Stimulated activated CD4-positive, alpha-beta T cell treated with anti-CD3 and anti-CD28 coated beads, Interleukin-1b, Interleukin-23, amount 100 ng/mL, for 4 hours (primary cell): ENCODE measurements around the gene LRMDA.

ENCODE experiments used
- DNase-seq, 2 donors: peaks; one replicate each; pipeline ENCODE4 v3.0.0-alpha.2; 2020; ENCODE audit warnings: low read depth in 2 of 2

LRMDA gene

DNA sequence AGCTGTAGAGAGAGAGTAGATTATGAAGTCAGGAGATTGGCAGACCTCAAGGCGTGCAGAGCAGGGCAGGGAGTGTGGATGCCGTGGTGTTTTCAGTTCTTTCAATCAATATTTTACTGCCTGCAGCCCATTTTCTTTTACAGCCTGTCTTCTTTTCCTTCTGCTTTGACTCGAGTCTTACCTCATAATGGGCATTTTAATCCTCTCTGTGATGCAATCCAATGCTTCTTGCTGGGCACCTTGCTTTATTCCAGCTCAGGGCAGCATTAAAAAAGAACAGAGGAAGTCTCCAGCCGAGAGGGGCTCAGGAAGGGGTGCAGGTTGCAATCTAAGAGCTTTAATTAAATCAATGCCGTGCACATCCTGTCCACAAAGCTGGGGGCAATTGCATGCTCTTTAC lies 839.0 kb downstream of the LRMDA start:
- no peak for DNase-seq

DNA sequence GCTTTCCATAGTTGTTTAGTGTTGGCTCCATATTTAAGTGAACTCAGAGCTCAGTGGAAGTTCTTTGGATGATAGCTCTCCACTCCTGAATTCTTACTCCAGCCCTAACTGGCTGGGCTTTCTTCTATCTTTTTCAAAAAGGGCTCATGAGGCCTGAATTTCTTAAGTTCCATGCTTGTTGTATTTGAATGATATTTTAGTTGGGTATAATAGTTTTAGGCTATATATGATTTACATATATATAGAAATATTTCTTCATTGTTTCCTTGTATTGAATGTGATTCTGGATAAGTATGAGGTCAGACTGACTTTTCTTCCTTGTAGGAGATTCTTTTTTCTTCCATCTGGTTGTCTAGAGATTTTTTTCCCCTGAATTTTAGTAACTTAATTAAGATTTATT lies 843.5 kb downstream of the LRMDA start:
- DNase-seq: no peak

DNA sequence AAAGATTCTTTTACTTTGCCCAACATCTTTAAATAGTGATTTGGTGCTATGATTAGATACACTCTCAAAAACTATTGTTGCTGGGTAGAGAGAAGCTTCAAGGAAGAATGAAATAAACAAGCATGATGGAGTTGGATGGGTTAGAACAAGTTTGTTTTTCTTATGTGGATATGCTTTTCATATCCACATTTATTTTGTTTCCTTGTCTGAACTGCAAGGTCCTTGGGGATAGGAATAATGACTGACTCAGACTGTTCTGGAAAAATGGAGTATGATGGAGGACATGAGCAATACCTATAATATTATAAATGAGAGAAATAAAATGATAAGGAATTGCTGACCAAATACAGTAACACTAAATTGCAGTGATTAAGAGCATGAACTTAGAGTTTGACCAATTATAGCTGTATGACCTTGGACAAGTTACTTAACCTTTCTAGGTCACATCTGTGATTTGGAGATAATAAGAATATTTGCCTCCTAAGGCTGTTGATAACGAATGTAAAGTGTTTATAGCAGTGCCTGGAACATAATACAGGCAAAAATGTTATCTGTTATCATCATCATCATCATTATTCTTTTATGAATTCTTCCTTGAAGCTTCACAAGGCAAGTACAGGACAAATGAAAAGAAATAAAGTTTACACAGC lies 847.5 kb downstream of the LRMDA start:
- DNase-seq: no peak

DNA sequence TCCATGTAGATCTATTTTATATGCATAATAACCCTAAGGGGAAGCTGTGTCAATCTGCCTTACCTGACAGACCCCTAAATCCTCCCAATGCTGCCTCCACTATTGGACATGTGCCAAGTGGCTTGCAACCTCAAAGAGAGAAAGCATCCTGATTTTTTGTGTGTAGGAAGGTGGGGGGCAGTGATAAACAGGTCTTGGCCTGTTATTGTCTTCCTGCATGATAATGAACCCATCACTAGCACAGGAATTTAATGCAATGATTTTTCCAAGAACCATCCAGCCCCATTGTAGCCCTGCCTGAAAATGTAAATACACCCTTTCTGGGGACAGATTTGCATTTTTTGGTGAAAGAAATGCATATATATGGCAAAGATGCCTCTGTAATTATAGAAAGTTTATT lies 850.2 kb downstream of the LRMDA start:
- DNase-seq: no peak

DNA sequence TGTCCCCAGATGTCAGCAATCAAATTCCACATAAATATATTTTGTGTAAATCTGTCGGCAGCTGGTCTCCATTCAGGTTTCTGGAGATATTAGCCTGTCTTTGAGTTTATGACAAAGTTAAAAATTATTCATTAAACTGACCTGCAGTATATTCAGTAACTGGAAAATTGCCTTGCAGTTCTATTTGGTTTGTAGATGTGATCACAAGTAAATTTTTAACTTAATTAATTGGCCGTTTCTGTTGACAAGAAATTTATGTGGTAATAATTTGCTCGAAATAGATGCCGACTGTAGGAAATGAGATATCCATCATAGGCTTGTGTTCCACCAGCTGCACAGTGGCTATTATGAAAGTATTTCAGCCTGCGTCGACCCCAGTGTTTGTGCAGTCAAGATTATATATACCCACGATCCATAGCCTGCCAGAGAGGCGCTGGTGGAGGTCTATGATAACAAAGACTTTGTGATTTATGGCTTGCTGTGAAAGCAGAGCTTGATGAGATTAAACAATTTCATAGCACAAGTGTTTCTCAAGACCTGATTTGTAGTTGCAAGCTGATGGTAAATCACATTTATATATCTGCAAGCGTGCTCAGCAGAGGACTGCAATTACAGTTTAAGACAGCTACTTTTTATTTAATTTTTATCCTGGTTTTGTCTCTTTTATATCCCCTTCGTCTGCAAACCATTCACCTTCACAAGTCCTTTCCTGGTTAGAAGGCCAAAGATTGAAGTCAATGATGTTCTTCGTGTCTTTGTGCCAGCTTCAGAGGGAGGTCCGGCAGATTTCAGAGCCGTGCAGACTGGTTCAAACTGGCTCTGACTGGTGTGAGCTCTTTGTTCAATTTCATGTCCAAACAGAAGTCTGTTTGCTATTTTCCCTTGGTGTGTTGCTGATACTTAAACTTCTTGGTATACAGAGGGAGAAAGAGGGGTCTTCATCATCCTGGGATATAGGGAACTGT lies 850.9 kb downstream of the LRMDA start:
- DNase-seq: no peak

DNA sequence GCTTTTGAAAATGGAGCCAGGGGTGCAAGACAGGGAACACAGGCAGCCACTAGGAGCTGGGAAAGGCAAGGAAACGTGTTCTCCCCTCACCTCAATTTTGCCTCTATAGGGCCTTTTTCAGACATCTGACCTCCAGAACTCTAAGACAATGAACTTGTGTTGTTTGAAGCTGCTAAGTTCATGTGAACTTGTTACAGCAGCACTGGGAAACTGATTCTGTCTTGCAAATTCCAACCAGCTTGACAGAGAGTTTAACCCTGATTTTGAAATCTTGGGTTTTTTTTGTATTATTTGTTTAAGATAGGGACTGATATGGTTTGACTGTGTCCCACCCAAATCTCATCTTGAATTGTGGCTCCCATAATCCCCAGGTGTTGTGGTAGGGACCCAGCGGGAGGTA lies 852.9 kb downstream of the LRMDA start:
- DNase-seq: no peak

DNA sequence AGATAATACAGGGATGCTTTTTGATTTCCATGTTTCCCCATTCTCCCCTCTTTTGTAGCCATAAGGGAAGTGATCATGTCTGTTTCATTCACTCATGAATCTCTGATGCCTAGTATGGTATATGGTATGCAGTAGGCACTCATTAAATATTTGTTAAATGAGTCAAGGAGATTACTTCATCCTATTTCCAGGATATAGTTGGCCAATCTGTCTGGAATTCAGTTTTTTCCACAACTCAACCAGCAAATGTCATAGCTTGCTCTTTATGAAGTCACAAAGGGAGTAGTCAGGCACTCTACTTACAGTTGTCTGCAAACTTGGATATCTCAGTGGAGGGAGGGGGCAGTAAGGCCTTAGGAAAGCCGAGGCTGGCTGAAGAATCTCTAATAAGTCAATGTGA lies 853.6 kb downstream of the LRMDA start:
- no peak for DNase-seq

DNA sequence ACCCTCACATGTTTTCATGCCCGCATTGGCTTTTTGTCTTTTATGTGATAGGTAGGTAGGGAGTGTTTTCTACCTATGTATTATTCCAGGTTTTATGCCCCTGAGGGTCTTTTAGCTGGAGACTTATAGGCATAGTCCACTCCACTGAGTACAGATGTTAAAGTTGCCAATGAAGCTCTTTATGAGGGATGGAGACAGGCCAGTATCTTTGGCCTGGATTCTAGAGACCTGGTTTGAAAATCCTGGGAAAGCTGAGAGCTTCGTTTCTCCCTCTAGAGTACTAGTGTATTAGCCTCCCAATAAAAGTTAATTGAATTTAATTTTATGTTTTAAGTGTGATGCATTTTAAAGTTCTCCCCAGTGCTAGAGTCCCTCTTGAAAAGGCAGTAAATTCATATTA lies 854.1 kb downstream of the LRMDA start:
- DNase-seq: no peak

DNA sequence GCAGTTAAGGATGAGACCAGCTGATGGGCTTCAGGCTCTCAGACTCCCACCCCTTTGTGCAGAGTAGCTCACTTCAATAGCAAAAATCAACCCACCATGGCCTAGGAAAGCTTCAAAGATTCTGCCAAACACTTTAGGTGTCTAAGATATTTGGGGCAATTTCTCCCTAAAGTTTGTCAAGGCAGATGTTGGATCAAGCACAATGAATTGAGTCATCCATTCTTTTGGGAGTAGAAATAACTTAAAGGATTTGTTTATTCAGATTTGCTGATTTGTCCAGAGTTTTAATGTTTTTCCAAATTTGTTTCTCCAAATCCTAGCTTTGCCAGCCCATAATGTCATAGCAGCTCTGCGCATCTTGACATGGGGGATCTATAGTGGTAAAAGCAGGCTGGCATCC lies 855.1 kb downstream of the LRMDA start:
- no peak for DNase-seq

DNA sequence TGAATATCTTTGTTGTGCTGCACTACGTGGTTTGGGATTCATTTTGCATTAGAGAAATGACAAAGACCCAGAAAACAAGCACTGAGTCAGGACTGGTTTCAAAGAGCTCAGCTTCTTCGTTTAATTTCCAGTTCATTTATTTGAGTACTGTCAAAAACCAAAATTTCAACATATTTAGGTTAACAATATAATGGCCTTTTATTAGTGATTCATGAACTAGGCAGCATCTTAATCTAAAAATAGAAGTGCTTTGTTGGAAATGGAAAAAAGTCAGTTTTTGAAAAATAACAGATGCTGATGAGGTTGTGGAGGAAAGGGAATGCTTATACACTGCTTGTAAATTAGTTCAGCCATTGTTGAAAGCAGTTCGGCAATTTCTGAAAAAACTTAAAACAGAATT lies 856.4 kb downstream of the LRMDA start:
- no peak for DNase-seq

DNA sequence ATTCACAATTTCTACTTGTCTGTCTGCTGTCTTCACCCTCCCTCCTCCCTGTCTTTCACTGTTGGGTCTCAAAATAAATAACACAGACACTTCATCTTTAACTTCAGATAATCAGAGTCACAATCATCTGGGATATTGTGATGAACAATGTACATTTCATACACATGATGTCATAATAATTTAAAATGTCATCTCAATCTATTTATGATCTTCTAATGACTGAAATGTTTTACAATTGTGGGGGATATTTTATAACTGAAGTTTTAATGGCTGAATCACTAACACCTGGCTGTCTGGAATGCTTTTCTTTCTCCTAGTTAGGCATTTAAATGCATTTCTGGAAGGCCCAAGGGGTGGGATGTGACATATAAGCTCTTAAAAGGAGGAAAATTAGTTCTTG lies 859.8 kb downstream of the LRMDA start:
- DNase-seq: no peak

DNA sequence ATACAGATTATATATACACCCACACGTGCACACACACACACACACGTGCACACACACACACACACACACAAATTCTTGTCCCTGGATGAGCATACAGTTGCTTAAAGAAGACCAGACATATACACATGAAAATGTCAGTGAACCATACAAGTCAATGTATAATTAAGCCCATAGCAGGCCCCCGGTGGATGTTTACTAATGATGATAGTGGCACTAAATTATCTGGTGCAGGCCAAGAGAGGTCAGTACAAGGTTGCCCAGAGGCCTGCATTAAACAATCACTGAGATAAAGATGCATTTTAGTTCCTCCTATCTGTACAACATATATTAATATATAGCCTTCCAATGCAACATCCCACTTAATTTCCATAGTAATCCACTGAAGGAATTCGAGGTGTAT lies 860.5 kb downstream of the LRMDA start:
- DNase-seq: no peak

DNA sequence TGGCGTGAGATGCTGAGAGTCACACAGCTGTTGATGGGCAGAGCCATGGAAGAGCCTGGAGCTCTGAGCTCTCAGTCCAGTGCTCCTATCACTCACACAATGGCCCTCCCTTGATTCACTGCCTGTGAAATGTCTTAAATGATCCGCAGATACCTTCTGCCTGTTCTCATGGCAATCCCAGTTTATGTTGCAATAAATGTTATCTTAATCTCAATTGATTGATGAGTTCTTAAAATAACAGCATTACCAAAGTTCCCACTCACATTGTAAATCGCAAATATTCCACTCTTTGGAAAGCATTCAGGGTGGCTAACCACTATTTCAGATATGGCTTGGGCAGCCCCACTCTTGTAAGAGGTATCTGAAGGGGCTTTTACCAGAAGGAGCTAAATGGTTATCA lies 865.5 kb downstream of the LRMDA start:
- no peak for DNase-seq

DNA sequence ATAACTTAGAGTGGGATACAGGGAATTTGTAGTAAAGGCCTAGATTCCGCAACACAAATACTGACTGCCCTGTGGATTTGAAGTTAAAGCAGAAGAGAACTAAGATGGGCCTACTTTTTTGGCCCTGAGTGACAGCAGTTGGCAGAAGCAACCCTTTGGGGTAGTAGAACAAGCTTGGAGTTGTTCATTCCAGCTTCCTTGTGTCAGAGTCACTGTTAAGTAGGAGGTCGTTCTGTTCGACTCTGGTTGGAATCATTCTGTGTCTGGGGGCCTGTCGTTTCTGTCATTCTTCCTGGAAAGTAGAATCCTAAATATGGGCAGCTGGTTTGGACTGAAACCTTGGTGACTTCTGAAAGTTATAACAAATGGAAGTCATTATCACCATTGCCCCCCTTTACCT lies 865.9 kb downstream of the LRMDA start:
- DNase-seq: no peak

DNA sequence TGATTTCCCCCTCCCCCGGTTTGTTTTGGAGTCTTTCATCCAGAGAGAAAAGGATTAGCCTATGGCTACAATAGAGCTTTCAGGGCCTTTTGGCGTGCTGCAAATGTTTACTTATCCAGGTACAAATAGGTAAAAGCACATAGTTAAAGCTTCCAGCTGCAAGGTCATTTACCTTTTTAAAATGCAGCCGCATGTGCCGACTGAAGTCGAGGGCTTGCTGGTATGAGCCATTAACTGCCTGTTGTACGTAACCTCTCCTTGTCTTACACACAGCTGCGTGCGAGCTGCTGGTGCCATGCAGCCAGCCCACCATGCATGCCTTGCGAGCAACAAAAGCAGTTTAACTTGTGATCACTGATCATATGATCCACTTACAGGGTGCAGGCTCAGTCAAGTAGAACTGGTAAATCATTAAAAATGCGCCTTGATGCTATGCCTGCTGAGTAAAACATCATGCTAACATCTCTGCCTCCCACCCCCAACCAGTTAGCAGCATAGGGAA lies 866.4 kb downstream of the LRMDA start:
- no peak for DNase-seq

DNA sequence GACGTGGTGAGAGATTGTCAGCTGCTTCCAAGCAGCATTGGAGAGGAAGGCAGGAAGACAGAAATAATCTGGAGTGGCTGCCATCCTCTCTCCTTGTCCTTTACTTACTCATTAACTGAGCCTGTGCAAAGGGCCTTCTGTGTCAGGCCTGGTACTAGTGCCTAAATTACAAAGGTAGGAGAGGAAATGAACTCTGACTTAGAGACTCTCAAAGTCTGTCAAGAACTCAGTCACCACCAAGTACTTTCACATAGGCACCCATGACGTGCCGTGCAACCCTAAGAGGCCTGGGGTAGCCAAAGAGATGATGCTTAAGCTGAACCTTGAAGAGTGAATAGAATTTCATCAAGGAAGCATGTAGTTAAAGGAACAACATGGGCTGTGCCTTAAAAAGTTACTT lies 866.9 kb downstream of the LRMDA start:
- DNase-seq: no peak

DNA sequence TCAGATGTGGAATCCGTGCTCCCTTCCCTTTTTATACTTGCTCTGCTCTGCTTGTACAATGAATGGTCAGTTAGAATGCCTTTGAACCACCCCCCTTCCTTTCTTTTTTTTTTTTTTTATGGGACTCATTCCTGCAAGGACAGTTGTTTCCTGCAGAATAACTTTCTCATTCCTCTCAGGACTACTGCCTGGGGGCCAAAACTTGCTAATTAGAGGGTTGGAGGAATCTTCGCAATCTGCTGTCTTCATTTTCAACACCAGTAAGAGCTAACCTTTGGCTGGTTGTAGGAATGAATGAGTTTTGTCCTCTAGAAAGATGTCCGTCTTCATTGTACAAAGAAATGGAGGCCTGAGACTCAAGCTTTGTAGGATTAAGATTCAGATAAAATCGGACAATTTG lies 868.1 kb downstream of the LRMDA start:
- no peak for DNase-seq

DNA sequence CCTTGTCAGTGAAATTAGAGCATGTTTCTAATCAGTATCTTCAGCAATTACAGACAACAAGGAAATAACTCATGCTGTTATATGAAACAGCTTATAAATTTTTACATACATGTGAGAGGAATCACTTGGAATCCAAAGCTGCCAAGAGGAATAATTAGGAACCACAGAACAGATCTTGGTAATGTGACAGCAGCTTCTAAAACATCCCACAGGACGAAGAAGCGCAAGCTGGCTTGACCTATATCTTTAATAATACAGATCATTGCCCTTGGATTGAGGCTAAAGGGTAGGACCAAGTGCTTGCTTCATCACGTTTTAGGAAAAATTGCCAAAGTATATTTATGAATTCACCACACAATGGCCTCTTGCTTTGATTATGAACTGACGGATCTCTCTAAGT lies 869.8 kb downstream of the LRMDA start:
- no peak for DNase-seq

DNA sequence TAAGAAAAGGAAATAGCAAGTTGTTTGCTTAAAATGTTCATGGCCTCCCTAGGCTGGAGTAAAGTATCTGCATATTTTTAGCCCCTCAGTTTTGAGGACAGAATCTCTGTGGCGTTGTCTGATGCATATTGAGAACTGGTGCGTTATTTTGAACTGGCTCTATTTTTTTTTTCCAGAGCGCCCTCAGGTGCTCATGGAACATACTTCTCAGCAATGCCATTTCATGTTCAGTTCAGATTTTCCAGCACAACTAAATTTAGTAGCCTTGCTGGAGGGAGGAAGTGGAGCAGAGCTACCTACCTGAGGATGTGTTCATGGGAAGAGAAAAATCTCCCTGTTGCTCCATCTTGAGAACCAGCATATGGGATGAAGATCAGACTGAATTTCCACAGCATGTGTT lies 870.5 kb downstream of the LRMDA start:
- no peak for DNase-seq

DNA sequence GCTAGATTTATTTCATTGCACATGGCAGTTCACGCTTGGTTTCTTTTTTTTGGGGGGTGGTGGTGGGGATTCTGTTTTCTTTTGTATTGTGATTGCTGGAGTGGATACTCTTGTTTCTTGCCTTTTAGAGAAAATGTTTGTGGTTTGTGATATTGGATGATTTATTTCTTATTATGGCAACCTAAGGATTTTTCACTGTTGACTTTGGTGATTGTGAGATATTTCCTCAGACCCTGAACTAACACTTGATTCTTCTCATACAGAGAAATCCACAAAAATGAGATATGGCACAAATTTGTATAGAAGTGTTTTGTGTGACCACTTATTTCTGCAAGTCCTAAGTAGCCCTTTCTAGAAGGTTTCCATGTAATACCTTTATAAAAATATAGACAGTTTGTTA lies 871.1 kb downstream of the LRMDA start:
- no peak for DNase-seq

DNA sequence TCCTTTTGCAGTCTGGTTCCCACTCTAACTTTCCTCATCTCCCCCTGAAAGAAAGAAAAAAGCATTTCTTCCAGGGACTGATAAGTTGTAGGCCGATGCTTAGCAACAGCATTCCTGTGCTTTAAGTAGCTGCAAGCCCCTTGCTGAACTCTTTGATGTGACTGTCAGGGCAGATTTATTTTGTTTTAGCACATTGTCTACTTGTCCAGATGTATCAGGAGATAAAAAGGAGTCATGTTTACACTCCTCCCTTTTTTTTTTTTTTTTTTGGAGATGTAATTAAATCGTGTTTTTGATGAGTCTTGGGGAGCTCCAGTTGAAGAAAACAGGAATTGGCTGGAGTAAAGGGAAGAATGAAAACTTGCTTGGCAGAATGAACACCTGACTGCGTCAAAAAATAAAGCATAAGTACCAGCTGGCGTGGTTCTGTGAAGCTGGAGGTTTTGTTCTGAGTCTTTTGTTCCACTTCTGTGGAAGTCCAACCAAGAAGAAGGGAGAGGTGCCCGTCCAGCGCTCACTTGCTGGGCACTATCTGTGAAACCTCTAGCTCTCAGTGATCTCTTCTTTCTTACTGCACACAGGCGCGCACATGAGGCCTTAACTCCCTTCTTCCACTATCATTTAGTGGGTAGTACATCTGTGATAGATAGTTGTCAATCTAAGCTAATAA lies 871.7 kb downstream of the LRMDA start:
- no peak for DNase-seq

DNA sequence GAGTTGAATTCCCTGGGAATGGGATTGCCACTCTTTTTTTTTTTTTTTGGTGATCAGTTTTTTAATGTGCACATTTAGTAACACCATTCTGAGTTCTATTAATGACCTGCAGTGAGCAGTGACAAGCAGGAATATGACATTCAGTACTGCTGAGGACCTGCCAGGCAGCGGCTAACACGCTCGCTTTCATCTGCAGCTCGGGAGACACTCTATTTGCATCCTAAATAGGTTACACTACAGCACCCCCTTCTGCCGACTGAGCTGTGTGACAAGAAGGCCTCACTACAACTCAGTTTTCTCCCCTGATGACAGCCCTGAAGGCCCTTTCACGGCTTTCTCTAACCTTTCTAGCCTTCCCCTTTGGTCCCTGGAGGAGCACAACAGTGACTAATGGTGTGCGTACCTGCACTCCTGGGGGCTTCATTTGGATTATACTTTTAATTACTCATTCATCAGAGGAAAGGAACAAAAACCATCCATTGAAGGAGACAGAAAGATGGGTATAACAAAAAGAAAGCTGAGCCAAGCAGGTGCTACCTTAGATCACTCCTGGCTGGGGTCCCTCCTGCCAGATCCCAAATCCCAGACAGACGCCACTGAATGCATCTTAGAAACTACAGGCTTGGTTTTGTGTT lies 872.4 kb downstream of the LRMDA start:
- DNase-seq: peak in 1 of 2 donors; percentile 8
